Fibroblast of skin of left biceps (primary cell): ENCODE results near the gene AP2S1.
A peak's percentile ranks its signal among the peaks of the same experiment; 100 is the strongest.
"Not testable (repeated sequence)": the region's sequence is repeated elsewhere in the genome, so short reads cannot be mapped to it uniquely, and the experiment has no call there.

Experiments used
- DNase-seq, 2 experiments: peaks; one replicate each; pipeline ENCODE4 v3.0.0-alpha.2; 2013; ENCODE audit warnings: low read depth in 2 of 2

Gene AP2S1

GRCh38 chr19:46841458-46842083 is 9.1 kb downstream of the AP2S1 start:
- DNase-seq, result no peak

GRCh38 chr19:46840498-46840942 is 10.1 kb downstream of the AP2S1 start:
- peak in 1 of 2 experiments; percentile 39 for DNase-seq

GRCh38 chr19:46839752-46840497 is 10.7 kb downstream of the AP2S1 start:
- DNase-seq, result no peak

GRCh38 chr19:46838160-46838559 is 12.5 kb downstream of the AP2S1 start:
- DNase-seq, result no peak

- no peak for DNase-seq
Measured at GRCh38 chr19:46834984-46835383, 15.7 kb downstream of the AP2S1 start.

- DNase-seq, result no peak
Measured at GRCh38 chr19:46834121-46834520, 16.5 kb downstream of the AP2S1 start.

- no peak for DNase-seq
Measured at GRCh38 chr19:46830864-46831263, 19.8 kb downstream of the AP2S1 start.

GRCh38 chr19:46828484-46828883 is 22.2 kb downstream of the AP2S1 start:
- no peak for DNase-seq

- no peak for DNase-seq
Measured at GRCh38 chr19:46825731-46826055, 25.0 kb downstream of the AP2S1 start.

- no peak for DNase-seq
Measured at GRCh38 chr19:46824890-46825730, 25.5 kb downstream of the AP2S1 start.

- DNase-seq, result no peak
Measured at GRCh38 chr19:46823049-46823448, 27.6 kb downstream of the AP2S1 start.

GRCh38 chr19:46822410-46822787 is 28.2 kb downstream of the AP2S1 start:
- DNase-seq, result not testable (repeated sequence)

GRCh38 chr19:46821512-46822409 is 28.9 kb downstream of the AP2S1 start:
- DNase-seq, result no peak

- DNase-seq, result no peak
Measured at GRCh38 chr19:46818812-46819211, 31.8 kb downstream of the AP2S1 start.

- no peak for DNase-seq
Measured at GRCh38 chr19:46815833-46816627, 34.6 kb downstream of the AP2S1 start.

GRCh38 chr19:46813839-46814358 is 36.7 kb downstream of the AP2S1 start:
- DNase-seq, result no peak

GRCh38 chr19:46812977-46813838 is 37.4 kb downstream of the AP2S1 start:
- no peak for DNase-seq

- DNase-seq, result no peak
Measured at GRCh38 chr19:46809534-46810272, 40.9 kb downstream of the AP2S1 start.

GRCh38 chr19:46806656-46807055 is 44.0 kb downstream of the AP2S1 start:
- DNase-seq, result no peak
